ENCODE data around the gene ZNF560.
"Not testable (repeated sequence)": the region's sequence is repeated elsewhere in the genome, so short reads cannot be mapped to it uniquely, and the experiment has no call there.

ZNF560 gene

GRCh38 chr19:9498183-9498902 is at the start of gene ZNF560:
TSS of gene ZNF560 (minus strand) at chr19:9498616. CDS start at chr19:9475313, 23,303 bp downstream.
- H3K27ac ChIP-seq: no peak within 1 kb of the TSS

GRCh38 chr19:9547870-9548269 is 49.5 kb upstream of the ZNF560 start:
- no peak overlapping the region for H3K27ac ChIP-seq
- TF ChIP-seq ZFX (IDR thresholded peaks at IDR 0.05; ENCODE audit: borderline replicate concordance): no peak
- no peak for TF ChIP-seq CTCF (IDR thresholded peaks at IDR 0.05)

More at GRCh38 chr19:9498183-9498902, at the start of gene ZNF560:
- TF ChIP-seq CTCF (IDR thresholded peaks at IDR 0.05): 0 out of 2 replicates have a peak, but pooled peaks have one; percentile 8
- TF ChIP-seq ZFX (IDR thresholded peaks at IDR 0.05; ENCODE audit: borderline replicate concordance): no peak

GRCh38 chr19:9541281-9541680 is 42.9 kb upstream of the ZNF560 start:
- H3K27ac ChIP-seq: not testable (repeated sequence)

- H3K27ac ChIP-seq: not testable (repeated sequence)
Measured at GRCh38 chr19:9539921-9540320, 41.5 kb upstream of the ZNF560 start.

- H3K27ac ChIP-seq: not testable (repeated sequence)
Measured at GRCh38 chr19:9539201-9539600, 40.8 kb upstream of the ZNF560 start.

- peak within 1 kb of the TSS; percentile 66 for H3K27ac ChIP-seq
- TF ChIP-seq ZFX (IDR thresholded peaks at IDR 0.05; ENCODE audit: borderline replicate concordance) (no peak), CTCF (IDR thresholded peaks at IDR 0.05) (no peak)
Measured at GRCh38 chr19:9538183-9539058, 40.0 kb upstream of the ZNF560 start, which contains the start of gene ZNF426. TSS of gene ZNF426 (minus strand) at chr19:9538645. CDS start at chr19:9536232, 2,413 bp downstream.

- H3K27ac ChIP-seq: no peak overlapping the region
- TF ChIP-seq CTCF (IDR thresholded peaks at IDR 0.05) (no peak), ZFX (IDR thresholded peaks at IDR 0.05; ENCODE audit: borderline replicate concordance) (no peak)
Measured at GRCh38 chr19:9535934-9536333, 37.5 kb upstream of the ZNF560 start.

GRCh38 chr19:9531933-9532332 is 33.5 kb upstream of the ZNF560 start:
- no peak overlapping the region for H3K27ac ChIP-seq
- no peak for TF ChIP-seq ZFX (IDR thresholded peaks at IDR 0.05; ENCODE audit: borderline replicate concordance)
- TF ChIP-seq CTCF (IDR thresholded peaks at IDR 0.05): no peak
